ENCODE results near the gene PAWR. TPM values are rescaled to one million over a fixed set of nuclear protein-coding genes. Genes with fewer than 3 reads are reported as not detected.

PAWR gene
- total RNA-seq (100 to 1,000 TPM in 3 of 5 donors, 10 to 100 TPM in 2; 75.6 to 662 (median 391) TPM), polyA plus RNA-seq (10 to 100 TPM; 10.1 to 23.3 (median 19.9) TPM)
- long read RNA-seq, donor 1 = 0 reads
- long read RNA-seq, donor 2, full-length matches to known transcripts = 1 of 1 reads
- long read RNA-seq, donor 2, partial matches to known transcripts = 0 of 1 reads
- long read RNA-seq, donor 2, other reads (novel, unspliced or antisense) = 0 of 1 reads
- long read RNA-seq, donor 3, full-length matches to known transcripts = 4 of 4 reads
- long read RNA-seq, donor 3, partial matches to known transcripts = 0 of 4 reads
- long read RNA-seq, donor 3, other reads (novel, unspliced or antisense) = 0 of 4 reads
- long read RNA-seq, donor 4 = 0 reads
- long read RNA-seq, donor 5, partial matches to known transcripts = 0 of 2 reads
- long read RNA-seq, donor 5, other reads (novel, unspliced or antisense) = 0 of 2 reads
- long read RNA-seq, donor 6, full-length matches to known transcripts = 7 of 16 reads
- long read RNA-seq, donor 6, partial matches to known transcripts = 9 of 16 reads
- long read RNA-seq, donor 6, other reads (novel, unspliced or antisense) = 0 of 16 reads
- long read RNA-seq, donor 7, partial matches to known transcripts = 0 of 1 reads
- long read RNA-seq, donor 7, other reads (novel, unspliced or antisense) = 0 of 1 reads
- long read RNA-seq, donor 8, full-length matches to known transcripts = 5 of 5 reads
- long read RNA-seq, donor 8, partial matches to known transcripts = 0 of 5 reads
- long read RNA-seq, donor 8, other reads (novel, unspliced or antisense) = 0 of 5 reads
- long read RNA-seq, donor 9, full-length matches to known transcripts = 1 of 1 reads
- long read RNA-seq, donor 9, partial matches to known transcripts = 0 of 1 reads
- long read RNA-seq, donor 9, other reads (novel, unspliced or antisense) = 0 of 1 reads
- long read RNA-seq, donor 10, partial matches to known transcripts = 0 of 2 reads
- long read RNA-seq, donor 10, other reads (novel, unspliced or antisense) = 0 of 2 reads

GRCh38 chr12:79690638-79691510, at the start of gene PAWR:
PAWR (minus strand) TSS chr12:79690964; CDS start chr12:79690244, 720 bp downstream.
- WGBS, 5 donors = 0 to 3% (median 1%) methylated on average over 32 to 107 of the region's 107 CpGs
- peaks cover 0 to 52% (median 42%) of the 10 kb centered on the region in 4 donors for H3K4me1 ChIP-seq
- peak within 1 kb of the TSS; percentile 76 to 95 (median 82) for H3K4me3 ChIP-seq
- DNase-seq = peak; percentile 83 to 94
- no peaks in the 10 kb centered on the region for H3K36me3 ChIP-seq
- intact Hi-C loops (cut with DNase I; ENCODE audit: low total_unique reads) = no loop called here
- H3K9me3 ChIP-seq = no peaks in the 10 kb centered on the region
- TF ChIP-seq EP300 (IDR thresholded peaks at IDR 0.05) (no peak), CTCF (IDR thresholded peaks at IDR 0.05) (peak in 4 of 7 experiments; percentile 8 to 29 (median 21)), POLR2AphosphoS5 (IDR thresholded peaks at IDR 0.05) (peak in 2 of 3 donors; percentile 35 to 74), POLR2A (IDR thresholded peaks at IDR 0.05) (peak in 1 of 4 donors; percentile 26)
- peaks cover 0 to 22% (median 0%) of the 10 kb centered on the region in 3 donors for H3K27me3 ChIP-seq
- H3K27ac ChIP-seq = peak within 1 kb of the TSS; percentile 90 to 96 (median 91)

DNA sequence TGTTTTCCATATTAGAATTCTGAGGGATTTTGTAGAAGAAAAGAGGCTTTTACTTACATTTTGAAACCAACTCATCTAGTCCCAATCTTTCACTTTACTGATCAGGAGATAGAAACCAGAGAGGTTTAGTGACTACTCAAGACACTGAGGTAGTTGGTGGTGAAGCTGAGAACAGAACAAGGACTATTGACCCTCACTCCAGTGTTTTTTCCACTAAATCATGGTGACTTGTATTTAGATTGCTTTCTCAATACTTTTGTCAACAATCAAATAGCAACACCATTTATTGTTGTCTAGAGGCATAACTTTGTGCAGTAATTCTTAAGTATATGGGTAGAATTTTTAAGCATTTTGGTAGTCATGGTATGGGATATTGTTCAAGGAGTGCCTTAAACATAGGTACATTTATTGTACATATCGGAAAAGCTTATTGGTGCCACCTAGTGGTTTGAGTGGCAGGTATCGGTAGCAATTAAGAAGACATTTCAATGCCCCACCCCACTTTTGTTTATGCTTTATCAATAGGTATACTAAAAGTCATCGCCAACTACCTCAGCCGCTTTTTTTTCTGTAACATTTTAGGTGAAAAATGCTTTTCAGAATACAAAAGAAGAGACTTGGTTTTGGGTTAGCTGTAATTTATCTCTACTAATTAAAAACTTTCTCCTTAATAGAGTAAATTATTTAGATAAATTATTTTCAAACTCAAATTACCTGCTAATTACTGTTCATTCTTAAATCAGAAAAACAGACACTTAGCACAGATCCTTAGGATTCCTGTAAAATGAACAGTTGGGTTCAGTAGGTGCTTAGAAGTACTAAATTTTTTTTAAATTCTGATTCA, 47.3 kb upstream of the PAWR start:
- no peaks in the 10 kb centered on the region for H3K36me3 ChIP-seq
- WGBS, 5 donors = 7 to 14% (median 10%) methylated on average over 4 of the region's 4 CpGs
- no peaks in the 10 kb centered on the region for H3K27me3 ChIP-seq
- H3K27ac ChIP-seq = no peak overlapping the region
- no peaks in the 10 kb centered on the region for H3K9me3 ChIP-seq
- H3K4me1 ChIP-seq = no peaks in the 10 kb centered on the region
- TF ChIP-seq POLR2A (IDR thresholded peaks at IDR 0.05) (no peak), CTCF (IDR thresholded peaks at IDR 0.05) (peak in 5 of 7 experiments; percentile 35 to 70 (median 59))
- DNase-seq = peak; percentile 42 to 80
- H3K4me3 ChIP-seq = no peak overlapping the region
- intact Hi-C loops (cut with DNase I; ENCODE audit: low total_unique reads) = loop anchor here (5.0 kb wide), 1 partner anchor 186 kb away; no protein-coding TSS in a partner anchor

DNA sequence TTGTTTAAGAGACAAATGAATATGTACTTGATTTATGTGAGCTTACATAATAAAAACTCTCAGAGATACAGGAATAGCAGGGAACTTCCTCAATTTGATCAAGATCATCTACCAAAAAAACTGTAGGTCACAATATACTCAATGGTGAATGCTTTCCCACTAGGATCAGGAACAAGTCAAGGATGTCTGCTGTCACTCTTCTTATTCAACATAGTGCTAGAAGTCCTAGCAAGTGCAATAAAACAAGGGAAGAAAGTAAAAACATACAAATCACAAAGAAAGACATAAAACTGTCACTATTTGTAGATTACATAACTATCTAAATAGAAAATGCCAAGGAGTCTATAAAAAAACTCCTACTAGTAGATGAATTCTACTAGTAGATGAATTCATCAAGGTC, 41.9 kb upstream of the PAWR start:
- TF ChIP-seq POLR2AphosphoS5 (IDR thresholded peaks at IDR 0.05) = no peak
- TF ChIP-seq EP300 (IDR thresholded peaks at IDR 0.05) = no peak
- TF ChIP-seq CTCF (IDR thresholded peaks at IDR 0.05) = no peak
- intact Hi-C loops (cut with DNase I; ENCODE audit: low total_unique reads) = no loop called here
- Histone ChIP-seq H3K27ac (no peak overlapping the region), H3K4me3 (no peak overlapping the region), H3K36me3 (no peaks in the 10 kb centered on the region), H3K27me3 (no peaks in the 10 kb centered on the region), H3K4me1 (no peaks in the 10 kb centered on the region), H3K9me3 (no peaks in the 10 kb centered on the region)
- DNase-seq = no peak
